GM18505 (cell line): ENCODE measurements around the gene MLST8.

Source experiments
- ATAC-seq: cut with Tn5 transposase; IDR thresholded peaks from one replicate; pipeline ENCODE4 v1.9.1; 2021; ENCODE audit not compliant: unreplicated experiment
- POLR2A ChIP-seq: IDR thresholded peaks from 4 replicates; pipeline ENCODE4 v1.6.1; 2011; ENCODE audit warnings: borderline replicate concordance; ENCODE audit not compliant: insufficient read depth, insufficient read length; ENCODE audit errors: extremely low read depth

The MLST8 gene

GRCh38 chr16:2189252-2189893 lies 15.9 kb upstream of the MLST8 start:
- no peak for TF ChIP-seq POLR2A
- ATAC-seq, result no peak

- ATAC-seq, result no peak
- TF ChIP-seq POLR2A, result no peak
Measured at GRCh38 chr16:2190002-2190658, 15.1 kb upstream of the MLST8 start.

GRCh38 chr16:2190659-2191445 lies 14.4 kb upstream of the MLST8 start:
- no peak for TF ChIP-seq POLR2A
- ATAC-seq, result no peak

- no peak for TF ChIP-seq POLR2A
- no peak for ATAC-seq
Measured at GRCh38 chr16:2191446-2191706, 13.9 kb upstream of the MLST8 start.

- ATAC-seq, result no peak
Measured at GRCh38 chr16:2194166-2194834, 11.0 kb upstream of the MLST8 start.

GRCh38 chr16:2194852-2195321 lies 10.4 kb upstream of the MLST8 start:
- ATAC-seq, result no peak

More at GRCh38 chr16:2194166-2194834, 11.0 kb upstream of the MLST8 start:
- TF ChIP-seq POLR2A, result no peak

GRCh38 chr16:2195322-2196161 lies 9.7 kb upstream of the MLST8 start:
- ATAC-seq, result no peak
- TF ChIP-seq POLR2A, result no peak

More at GRCh38 chr16:2194852-2195321, 10.4 kb upstream of the MLST8 start:
- TF ChIP-seq POLR2A, result no peak

- no peak for TF ChIP-seq POLR2A
Measured at GRCh38 chr16:2196162-2196980, 8.9 kb upstream of the MLST8 start, which contains the start of gene CASKIN1. CASKIN1 (minus strand) TSS chr16:2196605; CDS start chr16:2196432, 173 bp downstream.

GRCh38 chr16:2196981-2197511 lies 8.2 kb upstream of the MLST8 start:
- no peak for TF ChIP-seq POLR2A
- ATAC-seq, result no peak

More at GRCh38 chr16:2196162-2196980, 8.9 kb upstream of the MLST8 start, which contains the start of gene CASKIN1:
- no peak for ATAC-seq

- ATAC-seq, result no peak
- no peak for TF ChIP-seq POLR2A
Measured at GRCh38 chr16:2197765-2198164, 7.5 kb upstream of the MLST8 start.

GRCh38 chr16:2198283-2198682 lies 7.0 kb upstream of the MLST8 start:
- TF ChIP-seq POLR2A, result no peak

More at GRCh38 chr16:2198283-2198682, 7.0 kb upstream of the MLST8 start:
- no peak for ATAC-seq
